DMS114 treated with DMSO at 0.1 percent for 48 hours (cell line): ENCODE data around the gene GUCY1A1.

ENCODE experiments used
- DNase-seq: peaks from one replicate; lab custom pipeline; 2025; ENCODE audit not compliant: unreplicated experiment; lab: John Stamatoyannopoulos, UW

Gene GUCY1A1

GRCh38 chr4:155734065-155734464, 67.4 kb downstream of the GUCY1A1 start:
- DNase-seq, result no peak

GRCh38 chr4:155734951-155735350, 68.3 kb downstream of the GUCY1A1 start:
- DNase-seq, result no peak

DNA sequence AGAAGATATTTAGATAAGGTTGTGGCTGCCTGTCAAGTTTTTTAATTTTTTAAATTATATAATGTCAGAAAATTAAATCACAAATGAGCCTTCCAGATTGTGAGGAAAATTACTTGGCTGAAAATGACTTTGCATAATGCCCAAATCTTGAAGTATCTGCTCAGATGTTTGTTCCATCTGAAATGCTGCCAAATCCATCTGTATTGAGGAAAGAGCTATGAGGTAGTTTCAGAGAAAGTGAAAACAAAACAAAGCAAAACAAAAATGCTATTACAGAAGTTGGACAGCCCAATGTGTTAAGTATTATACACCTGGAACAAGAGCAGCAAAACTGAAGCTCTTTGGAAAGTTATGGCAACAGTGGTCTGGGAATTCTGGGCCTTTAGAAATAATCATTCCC, 68.8 kb downstream of the GUCY1A1 start:
- no peak for DNase-seq

DNA sequence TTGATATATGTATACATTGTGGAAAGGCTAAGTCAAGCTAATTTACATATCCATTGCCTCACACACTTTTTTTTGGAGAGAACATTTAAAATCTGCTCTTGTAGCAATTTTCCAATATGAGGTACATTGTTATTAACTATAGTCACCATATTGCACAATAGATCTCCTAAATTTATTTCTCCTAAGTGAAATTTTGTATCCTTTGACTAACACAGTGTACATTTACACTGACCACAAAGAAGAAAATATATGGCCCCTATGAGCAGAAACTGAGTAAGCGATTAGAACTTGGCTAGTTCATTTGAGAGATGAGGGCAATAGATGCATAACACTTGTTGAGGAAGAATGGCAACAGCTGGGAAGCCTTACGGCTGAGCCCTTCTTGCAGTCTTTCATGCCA, 71.9 kb downstream of the GUCY1A1 start:
- DNase-seq, result no peak

- DNase-seq, result no peak
Observed at GRCh38 chr4:155741546-155741945, 74.9 kb downstream of the GUCY1A1 start.

- DNase-seq, result no peak
Observed at GRCh38 chr4:155742310-155743015, 75.8 kb downstream of the GUCY1A1 start.

GRCh38 chr4:155745984-155746383, 79.3 kb downstream of the GUCY1A1 start:
- DNase-seq, result no peak

GRCh38 chr4:155748039-155748438, 81.4 kb downstream of the GUCY1A1 start:
- no peak for DNase-seq

DNA sequence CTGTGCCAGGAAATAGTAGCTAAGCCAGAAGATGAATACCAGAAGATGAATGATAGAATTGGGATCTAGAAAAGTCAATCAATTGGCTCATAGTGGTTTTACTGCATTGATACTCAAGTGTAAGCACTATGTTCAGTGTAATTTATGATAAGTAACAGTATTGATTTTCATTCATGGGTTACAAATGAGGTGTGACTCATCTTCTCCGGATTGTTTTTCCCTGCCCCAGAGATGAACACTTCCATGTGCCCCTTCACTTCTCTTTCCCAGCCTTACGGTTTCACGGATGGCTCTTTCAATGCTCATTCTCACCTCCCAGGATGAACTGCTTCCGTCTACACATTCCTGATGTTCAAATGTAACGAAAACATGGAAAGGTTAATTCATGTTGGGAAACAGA, 82.4 kb downstream of the GUCY1A1 start:
- no peak for DNase-seq

GRCh38 chr4:155751569-155751968, 84.9 kb downstream of the GUCY1A1 start:
- DNase-seq, result no peak

- DNase-seq, result no peak
Observed at GRCh38 chr4:155757745-155758265, 91.2 kb downstream of the GUCY1A1 start.

- DNase-seq, result peak; percentile 73
Observed at GRCh38 chr4:155758481-155759371, 92.1 kb downstream of the GUCY1A1 start, which contains the start of gene GUCY1B1. TSS of gene GUCY1B1 (plus strand) at chr4:155759021. CDS start at chr4:155759141, 120 bp downstream.

- DNase-seq, result no peak
Observed at GRCh38 chr4:155759372-155760252, 93.0 kb downstream of the GUCY1A1 start.

- DNase-seq, result no peak
Observed at GRCh38 chr4:155761047-155761446, 94.4 kb downstream of the GUCY1A1 start.

DNA sequence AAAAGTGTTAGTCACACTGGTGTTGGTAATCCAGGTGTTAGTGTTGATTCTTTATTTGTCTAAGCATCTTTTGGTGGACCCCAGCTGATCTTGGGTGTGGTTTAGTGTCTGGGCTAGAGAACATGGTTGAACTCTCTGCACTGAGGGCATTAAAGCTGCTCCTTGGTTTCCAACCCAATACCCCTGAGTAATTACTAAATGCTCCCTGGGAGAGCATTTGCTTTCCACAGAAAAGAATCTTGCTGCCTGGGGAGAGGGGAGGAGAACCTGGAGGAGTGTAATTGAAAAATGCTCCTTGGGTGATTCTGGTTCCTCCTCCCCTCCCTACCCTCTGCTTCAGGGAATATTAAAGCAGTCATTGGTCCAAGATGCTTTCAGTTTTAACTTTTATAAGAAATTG, 95.3 kb downstream of the GUCY1A1 start:
- no peak for DNase-seq

GRCh38 chr4:155762334-155762733, 95.7 kb downstream of the GUCY1A1 start:
- no peak for DNase-seq

- DNase-seq, result no peak
Observed at GRCh38 chr4:155763551-155763950, 96.9 kb downstream of the GUCY1A1 start.

- DNase-seq, result no peak
Observed at GRCh38 chr4:155765149-155765548, 98.5 kb downstream of the GUCY1A1 start.

GRCh38 chr4:155766622-155767021, 100.0 kb downstream of the GUCY1A1 start:
- no peak for DNase-seq

GRCh38 chr4:155768370-155768769, 101.7 kb downstream of the GUCY1A1 start:
- no peak for DNase-seq

GRCh38 chr4:155769090-155769489, 102.4 kb downstream of the GUCY1A1 start:
- DNase-seq, result no peak
